OCI-LY7 (cell line): Measurements from ENCODE around the gene TNFAIP8. TPM values are rescaled to one million over a fixed set of nuclear protein-coding genes. Genes with fewer than 3 reads are reported as not detected.
A peak's percentile ranks its signal among the peaks of the same experiment; 100 is the strongest.

Experiments
- BruUV-seq: library from RNA; stranded (reverse); fragments of 400-500 nt; replicated peaks from 2 replicates; lab custom pipeline; 2021; lab: Mats Ljungman, UMichigan
- CTCF ChIA-PET: fragments of 300-600 bp; sonication (Branson Sonifier 250); formaldehyde crosslinking; loops from one replicate; lab custom pipeline; 2022; ENCODE audit warnings: antibody characterized with exemption; ENCODE audit not compliant: unreplicated experiment; lab: Charles Lee
- POLR2A ChIA-PET: fragments of 300-600 bp; sonication (Branson Sonifier 250); formaldehyde crosslinking; loops from one replicate; lab custom pipeline; 2022; ENCODE audit warnings: antibody characterized with exemption; lab: Charles Lee
- DNase-seq: peaks from one replicate; pipeline ENCODE4 v3.0.0-alpha.2; 2015; ENCODE audit warnings: low spot score
- H2AFZ ChIP-seq: fragments of 200-600 bp; sonication (generic), shearing (Covaris generic); 2 replicates; pipeline ENCODE4 v1.6.1; 2014; ENCODE audit warnings: mild to moderate bottlenecking, antibody characterized with exemption, low read length, moderate library complexity
- H3K27ac ChIP-seq: fragments of 200-600 bp; sonication (generic); 2 replicates; pipeline ENCODE4 v1.5.1; 2014; ENCODE audit warnings: mixed run types, low read depth, mild to moderate bottlenecking, moderate library complexity, low read length, inconsistent platforms; ENCODE audit not compliant: poor library complexity, severe bottlenecking
- H3K36me3 ChIP-seq: fragments of 200-600 bp; sonication (generic); 2 replicates; pipeline ENCODE4 v1.6.1; 2014; ENCODE audit warnings: mild to moderate bottlenecking, antibody characterized with exemption, low read length, moderate library complexity, mixed read lengths; ENCODE audit not compliant: insufficient read depth
- H3K4me1 ChIP-seq: fragments of 200-600 bp; sonication (generic); 2 replicates; pipeline ENCODE4 v1.5.1; 2014; ENCODE audit warnings: mild to moderate bottlenecking, low read length; ENCODE audit not compliant: insufficient read depth, poor library complexity, severe bottlenecking
- H3K4me2 ChIP-seq: fragments of 200-600 bp; sonication (generic); 2 replicates; pipeline ENCODE4 v1.6.1; 2014; ENCODE audit warnings: mild to moderate bottlenecking, low read length
- H3K4me3 ChIP-seq: fragments of 200-600 bp; sonication (generic); 2 replicates; pipeline ENCODE4 v1.5.1; 2014; ENCODE audit warnings: mild to moderate bottlenecking, low read depth, low read length; ENCODE audit not compliant: poor library complexity, severe bottlenecking
- H3K79me2 ChIP-seq: fragments of 200-600 bp; sonication (generic); 2 replicates; pipeline ENCODE4 v1.6.1; 2016; ENCODE audit warnings: low read depth, mild to moderate bottlenecking, low read length, moderate library complexity, mixed read lengths; ENCODE audit not compliant: insufficient read depth
- H3K9me2 ChIP-seq: fragments of 200-600 bp; sonication (generic); 2 replicates; pipeline ENCODE4 v1.6.1; 2016; ENCODE audit warnings: mild to moderate bottlenecking, low read length, mixed read lengths; ENCODE audit not compliant: insufficient read depth
- H3K9me3 ChIP-seq: fragments of 200-600 bp; sonication (generic); 2 replicates; pipeline ENCODE4 v1.6.1; 2014; ENCODE audit warnings: mild to moderate bottlenecking, mixed run types, low read length, mixed read lengths
- H4K20me1 ChIP-seq: fragments of 200-600 bp; sonication (generic); 2 replicates; pipeline ENCODE4 v1.6.1; 2014; ENCODE audit warnings: mild to moderate bottlenecking, antibody characterized with exemption, low read length, moderate library complexity, mixed read lengths; ENCODE audit not compliant: insufficient read depth
- EZH2phosphoT487 ChIP-seq: fragments of 200-600 bp; sonication (generic); IDR thresholded peaks from 2 replicates; pipeline ENCODE4 v1.6.1; 2018; ENCODE audit warnings: low read depth, borderline replicate concordance, mild to moderate bottlenecking, mixed run types, antibody characterized with exemption, low read length, moderate library complexity, mixed read lengths
- intact Hi-C: fragments of 100-400 bp; cut with micrococcal nuclease; formaldehyde crosslinking; loops from one replicate; pipeline ENCODE4 v1.10.0; 2022; ENCODE audit not compliant: unreplicated experiment
- total RNA-seq, 2 experiments: library from RNA; depleted of rRNA in 1 of 2; stranded (reverse); fragments of >200 nt in 1 of 2; shearing (Covaris generic) in 1 of 2; gene quantifications; 2 replicates each; pipeline ENCODE4 v1.2.3, GENCODE V29; 2014 to 2022
- TF ChIP-seq, protein P1 (sequence below): fragments of 200-600 bp; sonication (generic); conservative IDR thresholded peaks from 2 replicates; pipeline ENCODE4 v1.5.1; 2014; ENCODE audit warnings: mild to moderate bottlenecking, antibody characterized with exemption, low read length, moderate library complexity, mixed read lengths

The TNFAIP8 gene
- total RNA-seq, 2 experiments from 2014 or later, result 75.4 to 95.1 TPM

GRCh38 chr5:119383008-119383407 is 27.2 kb downstream of the TNFAIP8 start:
- BruUV-seq, result no TSS peak
- H2AFZ ChIP-seq, result no peak overlapping the region
- H3K4me2 ChIP-seq, result no peak overlapping the region
- no peaks in the 10 kb centered on the region for H3K9me3 ChIP-seq
- H3K4me1 ChIP-seq, result peaks cover 44% of the 10 kb centered on the region
- no peak overlapping the region for H3K4me3 ChIP-seq
- H3K36me3 ChIP-seq, result no peaks in the 10 kb centered on the region; the same call in 1 of the 2 replicates
- no peaks in the 10 kb centered on the region for H3K9me2 ChIP-seq
- POLR2A ChIA-PET, result interaction anchor here (1.1 to 2.0 kb wide), 4 partner anchors 12 to 47 kb away, joined by 4 to 12 read pairs (median 9); no protein-coding TSS in a partner anchor
- no peaks in the 10 kb centered on the region for H4K20me1 ChIP-seq
- DNase-seq, result no peak
- CTCF ChIA-PET, result interaction anchor here (1.0 kb wide), 1 partner anchor 18 kb away, joined by 3 read pairs; no protein-coding TSS in a partner anchor
- no peak overlapping the region for H3K27ac ChIP-seq
- intact Hi-C loops, result no loop called here
- TF ChIP-seq EZH2phosphoT487, result no peak
- TF ChIP-seq, protein P1, sequence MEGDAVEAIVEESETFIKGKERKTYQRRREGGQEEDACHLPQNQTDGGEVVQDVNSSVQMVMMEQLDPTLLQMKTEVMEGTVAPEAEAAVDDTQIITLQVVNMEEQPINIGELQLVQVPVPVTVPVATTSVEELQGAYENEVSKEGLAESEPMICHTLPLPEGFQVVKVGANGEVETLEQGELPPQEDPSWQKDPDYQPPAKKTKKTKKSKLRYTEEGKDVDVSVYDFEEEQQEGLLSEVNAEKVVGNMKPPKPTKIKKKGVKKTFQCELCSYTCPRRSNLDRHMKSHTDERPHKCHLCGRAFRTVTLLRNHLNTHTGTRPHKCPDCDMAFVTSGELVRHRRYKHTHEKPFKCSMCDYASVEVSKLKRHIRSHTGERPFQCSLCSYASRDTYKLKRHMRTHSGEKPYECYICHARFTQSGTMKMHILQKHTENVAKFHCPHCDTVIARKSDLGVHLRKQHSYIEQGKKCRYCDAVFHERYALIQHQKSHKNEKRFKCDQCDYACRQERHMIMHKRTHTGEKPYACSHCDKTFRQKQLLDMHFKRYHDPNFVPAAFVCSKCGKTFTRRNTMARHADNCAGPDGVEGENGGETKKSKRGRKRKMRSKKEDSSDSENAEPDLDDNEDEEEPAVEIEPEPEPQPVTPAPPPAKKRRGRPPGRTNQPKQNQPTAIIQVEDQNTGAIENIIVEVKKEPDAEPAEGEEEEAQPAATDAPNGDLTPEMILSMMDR, result no peak
- peaks cover 51% of the 10 kb centered on the region; the same call in 1 of the 2 replicates for H3K79me2 ChIP-seq

- Histone ChIP-seq H3K9me3 (no peaks in the 10 kb centered on the region), H3K4me3 (peak overlapping the region; percentile 10), H4K20me1 (no peaks in the 10 kb centered on the region), H3K4me1 (peaks cover 65% of the 10 kb centered on the region), H3K9me2 (no peaks in the 10 kb centered on the region), H3K27ac (peak overlapping the region; percentile 46), H3K79me2 (peaks cover 72% of the 10 kb centered on the region; the same call in 1 of the 2 replicates), H3K4me2 (peak overlapping the region; percentile 59), H2AFZ (no peak overlapping the region; the same call in 1 of the 2 replicates), H3K36me3 (no peaks in the 10 kb centered on the region; the same call in 1 of the 2 replicates)
- BruUV-seq, result no TSS peak
- intact Hi-C loops, result no loop called here
- CTCF ChIA-PET, result no interaction called here
- TF ChIP-seq EZH2phosphoT487, result no peak
- TF ChIP-seq, protein P1, result no peak
- peak; percentile 29 for DNase-seq
- POLR2A ChIA-PET, result interaction anchor here (0.6 to 2.6 kb wide), 6 partner anchors 8 to 356 kb away, joined by 3 to 12 read pairs (median 4); no protein-coding TSS in a partner anchor
Measured at GRCh38 chr5:119385136-119385535, 29.3 kb downstream of the TNFAIP8 start.

DNA sequence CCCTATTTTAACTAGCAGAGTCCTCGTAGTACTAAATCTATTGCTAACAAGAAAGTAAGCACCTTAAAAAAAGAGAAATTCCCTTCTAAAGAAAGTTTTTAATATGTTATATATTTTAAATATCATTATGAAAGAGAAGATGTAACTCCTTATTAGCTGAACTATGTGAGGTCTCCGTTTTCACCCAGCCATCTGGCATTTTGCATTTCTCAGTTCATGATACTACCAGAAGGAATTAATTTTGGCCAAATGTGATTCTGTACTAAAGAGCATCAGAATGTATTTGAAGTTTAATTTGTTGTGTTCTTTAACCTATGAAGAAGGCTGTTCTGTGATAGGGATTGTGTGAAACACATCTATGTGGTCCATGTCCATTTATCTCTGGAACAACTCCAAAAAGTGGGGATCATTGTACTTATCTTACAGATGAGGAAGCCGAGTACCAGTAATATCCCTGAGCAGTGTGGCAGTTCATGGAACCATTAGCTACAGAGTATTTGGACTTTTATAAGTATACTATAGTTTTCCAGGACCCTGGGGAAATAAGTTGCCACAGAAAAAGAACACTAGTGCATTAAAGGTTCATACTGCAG is 29.8 kb downstream of the TNFAIP8 start:
- POLR2A ChIA-PET, result interaction anchor here (0.6 to 2.6 kb wide), 10 partner anchors 8 to 356 kb away, joined by 3 to 12 read pairs (median 4); no protein-coding TSS in a partner anchor
- CTCF ChIA-PET, result no interaction called here
- peaks cover 70% of the 10 kb centered on the region for H3K4me1 ChIP-seq
- intact Hi-C loops, result no loop called here
- no peak overlapping the region for H2AFZ ChIP-seq
- no peaks in the 10 kb centered on the region for H4K20me1 ChIP-seq
- H3K9me3 ChIP-seq, result no peaks in the 10 kb centered on the region
- TF ChIP-seq EZH2phosphoT487, result no peak
- TF ChIP-seq, protein P1, result no peak
- H3K4me3 ChIP-seq, result peak overlapping the region; percentile 10
- H3K9me2 ChIP-seq, result no peaks in the 10 kb centered on the region
- peaks cover 72% of the 10 kb centered on the region; the same call in 1 of the 2 replicates for H3K79me2 ChIP-seq
- BruUV-seq, result no TSS peak
- H3K4me2 ChIP-seq, result peak overlapping the region; percentile 59
- peak overlapping the region; percentile 46 for H3K27ac ChIP-seq
- DNase-seq, result peak; percentile 32
- H3K36me3 ChIP-seq, result no peaks in the 10 kb centered on the region; the same call in 1 of the 2 replicates
